Head of caudate nucleus (tissue), 42 donors: Measurements from ENCODE around the gene TRRAP.

Experiments
- DNase-seq, 42 donors: peaks; one replicate each; pipeline versions ENCODE4 v3.0.0 to v3.0.0-alpha.2; 2020 to 2021; ENCODE audit warnings: mixed read lengths in 7 of 42
- intact Hi-C: fragments of 100-400 bp; cut with DNase I; formaldehyde crosslinking; loops from one replicate; pipeline ENCODE4 v1.15.0; 2022

Gene TRRAP

DNA sequence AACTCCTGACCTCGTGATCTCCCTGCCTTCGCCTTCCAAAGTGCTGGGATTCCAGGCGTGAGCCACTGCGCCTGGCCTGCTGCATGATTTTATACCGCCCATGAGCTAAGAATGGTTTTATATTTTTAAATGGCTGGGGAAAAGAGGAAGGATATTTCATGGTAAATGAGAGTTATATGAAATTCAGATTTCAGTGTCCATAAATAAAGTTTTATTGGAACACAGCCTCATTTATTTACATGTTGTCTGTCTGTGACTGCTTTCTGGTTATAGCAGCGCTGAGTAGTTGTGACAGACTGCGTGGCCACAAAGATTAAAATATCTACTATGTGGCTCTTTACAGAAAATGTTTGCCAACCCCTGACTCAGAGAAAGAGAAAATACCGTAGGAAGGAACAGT is 2.2 kb downstream of the TRRAP start:
- intact Hi-C loops = no loop called here

DNA sequence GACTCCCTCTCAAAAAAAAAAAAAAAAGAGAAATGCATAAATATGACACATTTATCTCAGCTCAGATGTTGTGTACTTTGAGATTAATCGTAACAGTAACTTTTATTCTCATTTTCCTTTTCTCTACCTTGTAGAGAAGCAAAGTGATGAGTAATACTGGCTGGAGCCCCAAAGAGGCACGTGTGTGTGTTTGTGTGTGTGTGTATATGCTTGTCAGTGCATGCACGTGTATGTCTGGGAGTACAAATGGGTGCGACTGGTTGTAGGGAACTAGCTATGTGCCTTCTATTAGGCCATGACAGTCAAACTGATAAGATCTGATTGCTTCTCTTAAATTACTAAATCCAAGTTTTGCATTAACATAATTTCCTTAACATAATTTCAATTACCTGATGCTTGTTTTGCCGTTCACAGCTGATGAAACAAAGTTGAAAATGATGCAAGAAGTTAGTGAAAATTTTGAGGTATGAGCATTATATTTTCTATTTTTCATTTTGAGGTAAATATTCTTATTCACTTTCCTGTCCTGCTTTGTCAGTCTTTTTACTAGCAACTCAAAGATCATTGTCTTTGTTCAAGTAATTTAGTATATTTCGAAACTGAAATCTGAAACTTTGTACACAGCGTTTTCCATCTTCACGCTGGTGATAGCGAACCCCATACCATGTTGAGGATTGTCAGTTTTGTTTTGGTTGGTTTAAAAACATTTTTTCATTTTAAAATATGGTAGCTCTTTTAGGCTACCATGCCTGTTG is 3.4 kb downstream of the TRRAP start:
- no peak for DNase-seq

More for the DNA sequence above, 2.2 kb downstream of the TRRAP start:
- DNase-seq = peak in 2 of 42 donors; percentile 4 to 12

DNA sequence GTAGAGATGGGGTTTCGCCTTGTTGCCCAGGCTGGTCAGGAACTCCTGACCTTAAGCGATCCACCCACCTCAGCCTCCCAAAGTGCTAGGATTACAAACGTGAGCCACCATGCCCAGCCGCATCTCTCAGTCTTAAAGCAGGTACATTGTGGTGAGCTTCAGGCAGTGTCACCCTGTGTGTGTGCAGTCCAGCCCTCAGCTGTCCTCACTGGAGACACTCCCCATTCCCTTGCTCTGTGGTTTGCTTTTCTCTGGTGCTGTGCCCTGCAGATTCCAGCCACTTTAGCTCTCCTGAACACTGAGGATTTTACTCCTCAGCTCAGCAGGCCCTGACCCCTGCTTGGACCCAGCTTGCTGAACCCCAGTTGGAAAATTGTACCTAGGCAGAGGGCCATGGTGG is 6.1 kb downstream of the TRRAP start:
- intact Hi-C loops = no loop called here
- DNase-seq = no peak

More for the DNA sequence above, 3.4 kb downstream of the TRRAP start:
- intact Hi-C loops = no loop called here

DNA sequence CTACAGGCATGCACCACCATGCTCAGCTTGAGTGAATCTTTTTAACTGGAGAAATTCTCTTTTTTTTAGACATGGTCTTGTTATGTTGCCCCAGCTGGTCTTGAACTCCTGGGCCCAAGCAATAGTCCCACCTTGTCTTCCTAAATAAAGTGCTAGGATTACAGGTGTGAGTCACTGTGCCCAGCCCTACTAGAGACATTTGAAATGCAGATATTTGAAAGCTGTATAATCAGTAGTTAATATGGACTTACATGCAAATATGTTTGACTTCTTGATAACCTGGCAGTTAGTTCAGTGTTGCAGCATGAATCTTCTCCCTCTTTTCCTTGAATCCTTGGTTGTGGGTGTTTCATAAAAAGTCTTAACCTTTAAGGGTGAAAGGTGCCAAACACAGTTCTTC is 8.7 kb downstream of the TRRAP start:
- no peak for DNase-seq
- intact Hi-C loops = no loop called here

DNA sequence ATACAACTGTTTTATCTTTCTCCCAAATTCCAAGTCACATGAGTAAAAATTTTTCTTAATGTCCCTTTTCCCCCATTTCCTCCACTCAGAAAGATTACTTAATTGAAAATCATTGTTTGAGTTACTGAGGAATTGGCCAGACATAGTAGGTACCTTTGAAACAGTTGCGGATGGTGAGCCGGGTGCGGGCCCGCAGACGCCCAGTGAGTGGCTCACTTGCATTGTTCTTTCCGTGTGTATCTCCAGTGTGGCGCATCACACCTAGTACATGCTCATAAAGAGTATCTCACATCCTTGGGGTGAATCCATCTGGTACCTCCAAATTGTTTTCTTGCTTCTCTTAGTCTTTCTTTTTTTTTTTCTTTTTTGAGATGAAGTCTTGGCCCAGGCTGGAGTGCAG is 14.3 kb downstream of the TRRAP start:
- no peak for DNase-seq
- intact Hi-C loops = no loop called here

DNA sequence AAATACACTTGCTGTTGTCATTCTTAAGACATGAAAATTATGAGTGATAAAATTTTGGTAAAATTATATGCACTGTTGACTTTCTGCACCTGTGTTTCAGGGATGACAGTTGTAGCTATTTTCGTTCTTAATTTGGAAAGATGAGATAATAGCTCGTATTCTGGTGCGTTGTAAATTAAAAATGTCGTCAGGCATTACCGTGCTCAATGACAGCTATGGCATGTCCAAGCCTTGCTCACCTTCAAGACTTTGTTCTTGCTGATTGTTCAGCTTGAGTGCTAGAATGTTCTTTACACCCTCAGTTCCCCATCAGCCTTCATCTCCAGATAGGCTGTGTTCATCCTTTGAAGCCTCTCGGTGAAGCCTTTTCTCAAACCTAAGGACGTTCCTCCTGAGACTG is 21.5 kb downstream of the TRRAP start:
- intact Hi-C loops = no loop called here
- DNase-seq = no peak

DNA sequence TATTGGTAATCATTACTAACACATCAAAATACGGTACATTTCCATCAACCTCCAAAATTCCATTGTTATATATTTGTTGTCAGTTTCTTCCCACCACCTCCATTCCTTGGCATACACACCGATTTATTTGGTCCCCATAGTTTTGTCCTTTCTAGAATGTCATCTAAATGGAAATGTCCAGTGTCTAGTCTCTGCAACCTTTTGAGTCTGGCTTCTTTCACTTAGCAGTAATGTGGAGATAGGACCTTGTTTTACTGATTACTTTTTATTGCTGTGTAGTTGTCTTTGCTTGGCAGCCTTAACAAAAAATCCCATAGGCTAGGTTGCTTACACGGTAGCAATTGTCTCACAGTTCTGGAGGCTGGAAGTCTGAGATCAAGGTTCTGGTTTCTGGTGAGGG is 22.5 kb downstream of the TRRAP start:
- intact Hi-C loops = no loop called here
- no peak for DNase-seq

DNA sequence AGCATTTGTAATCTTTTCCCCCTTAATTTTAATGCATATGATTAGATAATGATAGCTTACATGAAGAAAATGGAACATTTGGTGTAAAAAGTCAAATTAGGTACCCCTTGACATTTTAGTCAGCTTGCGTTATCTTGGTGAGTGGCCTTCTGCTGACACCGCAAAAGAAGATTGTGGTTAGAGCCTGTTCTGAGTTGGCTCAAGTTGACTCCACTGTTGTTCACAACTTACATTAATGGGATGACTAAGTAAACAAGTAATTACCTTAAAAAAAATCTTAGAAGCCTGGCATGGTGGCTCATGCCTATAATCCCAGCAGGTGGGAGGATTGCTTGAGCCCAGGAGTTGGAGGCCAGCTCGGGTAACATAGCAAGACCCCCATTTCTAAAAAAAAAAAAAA is 24.2 kb downstream of the TRRAP start:
- peak in 1 of 42 donors; percentile 0 for DNase-seq
- intact Hi-C loops = no loop called here

DNA sequence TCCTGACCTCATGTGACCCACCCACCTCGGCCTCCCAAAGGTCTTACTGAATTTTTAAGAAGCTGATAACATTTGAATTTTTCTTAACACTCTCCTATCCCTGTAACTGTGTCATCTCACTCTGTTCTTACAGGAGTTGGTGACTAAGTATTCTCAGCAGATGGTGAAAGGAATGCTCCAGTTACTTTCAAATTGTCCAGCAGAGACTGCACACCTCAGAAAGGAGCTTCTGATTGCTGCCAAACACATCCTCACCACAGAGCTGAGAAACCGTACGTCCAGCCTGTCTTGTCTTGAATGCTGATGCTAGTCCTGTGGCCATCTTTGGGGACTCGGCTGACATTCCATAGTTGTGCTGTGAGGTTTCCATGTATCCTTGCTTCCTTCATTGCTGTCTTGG is 24.9 kb downstream of the TRRAP start:
- intact Hi-C loops = no loop called here

DNA sequence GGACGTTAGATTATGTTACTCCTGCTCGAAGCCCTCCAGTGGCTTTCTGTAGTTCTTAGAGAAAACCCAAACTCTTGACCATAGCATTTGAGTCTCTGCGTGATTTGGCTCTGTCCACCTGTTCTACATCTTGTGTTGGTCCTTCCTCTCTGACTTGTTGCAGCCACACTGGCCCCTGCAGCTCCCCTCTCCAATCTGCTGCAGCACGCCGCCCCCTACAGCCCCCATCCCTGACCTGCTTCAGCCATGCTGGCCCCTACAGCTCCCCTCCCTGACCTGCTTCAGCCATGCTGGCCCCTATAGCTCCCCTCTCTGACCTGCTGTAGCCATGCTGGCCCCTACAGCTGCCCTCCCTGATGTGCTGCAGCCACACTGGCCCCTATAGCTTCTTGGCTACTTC is 29.2 kb downstream of the TRRAP start:
- DNase-seq = no peak
- intact Hi-C loops = no loop called here

More for the DNA sequence above, 24.9 kb downstream of the TRRAP start:
- no peak for DNase-seq

DNA sequence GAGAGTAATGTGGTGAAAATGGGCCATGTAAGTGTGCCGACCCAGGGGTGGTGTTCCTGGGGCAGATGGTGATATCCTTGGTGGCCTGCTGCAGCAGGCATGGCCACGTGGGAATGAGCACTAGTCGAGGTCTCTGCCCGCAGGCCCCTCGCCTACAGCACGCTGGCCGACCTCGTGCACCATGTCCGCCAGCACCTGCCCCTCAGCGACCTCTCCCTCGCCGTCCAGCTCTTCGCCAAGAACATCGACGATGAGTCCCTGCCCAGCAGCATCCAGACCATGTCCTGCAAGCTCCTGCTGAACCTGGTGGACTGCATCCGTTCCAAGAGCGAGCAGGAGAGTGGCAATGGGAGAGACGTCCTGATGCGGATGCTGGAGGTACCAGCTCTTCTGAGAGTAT is 30.3 kb downstream of the TRRAP start:
- DNase-seq = no peak
- intact Hi-C loops = no loop called here

DNA sequence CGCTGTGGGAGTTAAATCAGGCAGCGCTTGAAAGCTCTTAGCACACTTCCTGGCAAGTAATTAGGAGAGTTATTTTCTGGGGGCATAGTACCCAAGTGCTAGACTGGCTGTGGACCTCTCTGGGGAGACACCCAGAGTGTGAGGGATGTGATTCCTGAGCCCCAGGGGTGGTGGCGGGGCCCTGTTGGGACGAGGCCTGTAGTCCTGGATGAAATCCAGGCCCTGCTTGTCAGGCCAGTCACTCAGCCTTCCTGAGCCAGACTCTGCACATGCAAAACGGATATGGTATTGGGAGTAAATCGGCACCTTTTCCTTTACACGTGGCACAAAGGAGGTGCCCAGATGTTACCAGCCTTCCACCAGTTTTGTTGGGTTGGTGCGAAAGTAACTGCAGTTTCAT is 31.2 kb downstream of the TRRAP start:
- intact Hi-C loops = no loop called here

DNA sequence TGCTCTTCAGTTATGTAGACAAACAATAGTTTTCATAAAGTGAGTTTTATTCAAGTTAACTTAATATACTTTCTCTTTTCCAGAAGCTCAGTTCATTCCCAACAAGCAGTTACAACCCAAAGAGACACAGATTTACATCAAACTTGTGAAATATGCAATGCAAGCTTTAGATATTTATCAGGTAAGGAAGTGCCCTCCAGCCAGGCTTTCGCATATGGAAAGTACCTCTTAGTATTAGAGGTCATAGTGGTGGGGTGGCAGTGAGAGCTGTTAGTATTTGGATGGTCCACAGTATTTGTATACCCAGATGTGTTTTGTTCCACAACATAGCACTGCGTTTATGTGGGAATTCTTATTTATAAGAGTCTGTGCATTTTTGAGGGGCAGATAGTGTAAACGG is 32.1 kb downstream of the TRRAP start:
- DNase-seq = no peak
- intact Hi-C loops = no loop called here

More for the DNA sequence above, 31.2 kb downstream of the TRRAP start:
- DNase-seq = no peak

DNA sequence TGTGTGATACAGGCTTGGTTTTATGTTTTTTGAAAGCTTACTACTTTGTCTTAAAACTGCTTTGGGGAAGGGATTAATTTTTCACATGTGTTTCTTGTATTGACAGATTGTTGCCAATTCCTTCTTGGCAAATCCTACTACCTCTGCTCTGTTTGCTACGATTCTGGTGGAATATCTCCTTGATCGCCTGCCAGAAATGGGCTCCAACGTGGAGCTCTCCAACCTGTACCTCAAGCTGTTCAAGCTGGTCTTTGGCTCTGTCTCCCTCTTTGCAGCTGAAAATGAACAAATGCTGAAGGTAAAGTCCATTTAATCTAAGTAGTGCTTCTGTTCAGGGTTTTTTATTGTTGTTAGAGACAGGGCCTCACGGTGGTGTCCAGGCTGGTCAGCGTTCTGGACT is 33.6 kb downstream of the TRRAP start:
- intact Hi-C loops = no loop called here
- DNase-seq = no peak

DNA sequence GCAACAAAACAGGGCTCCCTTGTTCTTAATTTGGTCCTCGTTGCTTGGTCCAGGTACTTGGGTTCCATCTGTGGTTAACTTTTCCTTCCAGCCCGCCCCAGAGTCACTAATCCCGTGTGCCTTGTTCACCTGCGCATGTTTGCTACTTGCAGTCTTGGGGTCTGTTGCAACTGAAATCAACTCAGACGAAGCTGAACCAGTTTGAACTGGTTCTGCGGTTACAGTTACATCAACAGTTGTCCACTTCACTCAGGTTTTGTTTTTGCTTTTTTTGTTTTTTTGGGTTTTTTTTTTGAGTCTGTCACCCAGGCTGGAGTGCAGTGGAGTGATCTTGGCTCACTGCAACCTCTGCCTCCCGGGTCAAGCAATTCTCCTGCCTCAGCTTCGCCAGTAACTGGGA is 34.7 kb downstream of the TRRAP start:
- DNase-seq = no peak
- intact Hi-C loops = no loop called here

DNA sequence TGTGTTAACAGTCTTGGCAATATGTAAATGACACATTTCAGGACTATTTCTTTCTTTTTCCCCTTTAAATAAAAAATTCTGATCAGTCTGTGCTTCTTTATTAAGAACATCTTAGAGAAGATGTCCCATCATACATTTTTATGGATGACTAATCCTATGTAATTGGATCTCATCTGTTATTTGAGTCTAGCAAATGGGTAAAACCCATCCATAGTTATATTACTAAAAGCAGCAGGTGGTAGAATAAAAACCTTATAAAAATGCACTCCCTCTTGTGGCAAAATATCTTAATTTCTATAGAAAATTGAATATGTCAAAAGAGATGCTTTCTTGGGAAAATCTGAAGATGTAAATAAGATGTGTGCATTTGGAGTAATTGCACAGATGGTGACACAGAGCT is 35.3 kb downstream of the TRRAP start:
- no peak for DNase-seq
- intact Hi-C loops = no loop called here

DNA sequence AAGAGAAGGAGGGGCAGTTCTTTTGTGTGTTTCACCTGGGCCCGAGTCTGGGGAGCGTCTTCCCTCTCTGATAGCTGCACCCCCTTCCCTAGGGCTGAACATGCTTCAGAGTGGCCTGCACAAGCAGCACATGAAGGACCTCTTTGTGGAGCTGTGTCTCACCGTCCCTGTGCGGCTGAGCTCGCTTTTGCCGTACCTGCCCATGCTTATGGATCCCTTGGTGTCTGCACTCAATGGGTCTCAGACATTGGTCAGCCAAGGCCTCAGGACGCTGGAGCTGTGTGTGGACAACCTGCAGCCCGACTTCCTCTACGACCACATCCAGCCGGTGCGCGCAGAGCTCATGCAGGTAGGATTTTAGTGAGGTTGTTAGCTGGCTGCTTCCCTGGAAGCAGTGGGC is 39.0 kb downstream of the TRRAP start:
- intact Hi-C loops = no loop called here
- DNase-seq = no peak

DNA sequence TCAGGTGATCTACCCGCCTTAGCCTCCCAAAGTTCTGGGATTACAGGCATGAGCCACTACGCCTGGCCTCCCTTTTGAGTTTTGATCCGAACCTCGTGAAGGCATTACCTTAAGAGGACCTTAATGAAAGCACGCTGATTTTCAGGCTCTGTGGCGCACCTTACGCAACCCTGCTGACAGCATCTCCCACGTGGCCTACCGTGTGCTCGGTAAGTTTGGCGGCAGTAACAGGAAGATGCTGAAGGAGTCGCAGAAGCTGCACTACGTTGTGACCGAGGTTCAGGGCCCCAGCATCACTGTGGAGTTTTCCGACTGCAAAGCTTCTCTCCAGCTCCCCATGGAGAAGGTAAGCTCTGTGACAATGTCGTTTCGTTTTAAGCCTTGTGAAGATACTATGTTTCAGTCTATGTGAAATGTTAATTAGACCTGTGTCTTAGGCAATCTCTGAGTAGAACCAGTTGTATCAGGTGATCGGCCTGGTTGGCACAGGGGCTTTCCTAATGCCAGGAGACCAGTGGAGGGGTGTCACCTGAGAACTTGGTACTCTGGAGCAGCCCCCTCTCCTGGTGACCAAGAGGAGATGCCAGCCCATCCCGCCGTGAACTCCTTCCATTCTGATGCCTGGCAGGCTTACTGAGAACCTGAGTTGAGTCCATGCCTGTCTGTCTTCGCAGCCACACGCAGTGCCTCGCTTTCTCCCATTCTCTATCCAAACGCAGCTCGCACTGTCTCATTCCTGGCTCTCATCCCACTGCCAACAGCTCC is 43.5 kb downstream of the TRRAP start:
- DNase-seq = peak in 5 of 42 donors; percentile 14 to 41 (median 22)

DNA sequence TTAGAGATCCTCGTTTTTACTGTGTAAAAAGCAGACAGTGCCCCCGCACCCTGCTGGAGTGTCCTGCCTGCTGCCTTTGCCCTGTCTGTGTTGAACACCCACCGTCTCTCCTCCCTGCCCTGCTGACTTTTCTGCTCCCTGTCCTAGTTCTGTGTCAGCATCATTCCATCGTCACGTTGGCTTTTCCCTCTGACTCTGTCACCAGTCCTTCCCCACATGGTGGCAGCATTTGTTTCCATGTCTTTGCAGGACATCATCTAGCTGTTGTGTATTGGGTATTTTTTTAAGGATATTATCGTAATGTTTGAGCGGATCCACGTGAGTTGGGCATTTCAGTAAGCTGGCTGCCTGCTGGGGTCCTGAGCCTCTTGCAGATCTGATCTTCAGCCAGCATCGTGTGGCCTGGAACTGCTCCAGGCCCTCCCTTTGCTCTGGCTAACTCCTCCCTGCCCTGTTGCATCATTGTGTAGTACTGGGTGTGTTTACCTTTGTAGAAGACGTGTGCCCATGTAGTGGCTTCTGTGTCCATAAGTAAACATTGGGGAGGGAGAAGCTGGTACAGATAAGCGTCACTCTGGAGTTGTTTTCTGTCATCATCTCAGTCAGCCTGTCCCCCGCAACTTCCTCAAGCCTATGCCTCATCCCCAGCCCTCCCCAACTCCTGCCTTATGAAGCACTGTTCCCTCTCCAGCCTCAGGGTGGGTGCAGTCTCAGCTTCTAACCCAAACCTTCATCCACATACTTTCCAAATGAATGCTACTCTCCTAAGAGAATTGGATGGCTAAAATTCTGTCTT is 44.3 kb downstream of the TRRAP start:
- intact Hi-C loops = no loop called here
- DNase-seq = peak in 22 of 42 donors; percentile 8 to 58 (median 26)

More for the DNA sequence above, 43.5 kb downstream of the TRRAP start:
- intact Hi-C loops = no loop called here

DNA sequence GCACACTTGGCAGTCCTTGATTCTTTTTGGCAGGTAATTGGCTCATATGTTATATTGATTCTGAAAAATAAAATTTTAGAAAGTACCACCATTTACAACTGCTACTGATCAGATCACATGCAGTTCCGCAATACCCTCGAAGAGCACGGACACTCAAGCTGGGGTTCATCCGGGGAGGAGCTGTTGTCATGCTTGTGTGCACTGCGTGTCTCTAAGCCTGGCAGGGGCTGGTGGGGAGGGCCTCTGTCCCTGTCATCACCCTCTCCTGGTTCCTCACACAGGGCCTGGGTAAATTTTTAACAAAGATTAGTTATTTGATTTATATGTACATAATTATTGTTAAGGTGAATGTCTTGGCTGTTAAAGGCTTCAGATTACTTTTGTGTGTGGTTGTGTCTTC is 45.2 kb downstream of the TRRAP start:
- intact Hi-C loops = no loop called here
- DNase-seq = peak in 1 of 42 donors; percentile 7
